Breast epithelium (tissue), 4 donors: ENCODE results near the gene ZNF600. TPM values are rescaled to one million over a fixed set of nuclear protein-coding genes. Genes with fewer than 3 reads are reported as not detected.
"Not testable (repeated sequence)": the region's sequence is repeated elsewhere in the genome, so short reads cannot be mapped to it uniquely, and the experiment has no call there.

ENCODE experiments used
- DNase-seq, 2 donors: peaks; one replicate each; pipeline ENCODE4 v3.0.0-alpha.2; 2019; ENCODE audit warnings: low spot score in 2 of 2
- H3K27ac ChIP-seq, 2 donors: fragments of 200-600 bp; sonication (generic) in 1 of 2; one replicate each; pipeline ENCODE4 v1.5.1; 2016 to 2019; ENCODE audit warnings: mild to moderate bottlenecking in 1 of 2
- H3K27me3 ChIP-seq, 2 donors: fragments of 200-600 bp; sonication (generic) in 1 of 2; one replicate each; pipeline versions ENCODE4 v1.5.1 to v1.6.0; 2017 to 2019; ENCODE audit warnings: control low read depth in 1 of 2, mild to moderate bottlenecking in 1 of 2
- H3K36me3 ChIP-seq: fragments of 200-600 bp; one replicate; pipeline ENCODE4 v1.5.1; 2019
- H3K4me1 ChIP-seq, 2 donors: fragments of 200-600 bp; sonication (generic); one replicate each; pipeline ENCODE4 v1.5.1; 2016 to 2019; ENCODE audit warnings: control low read depth in 1 of 2
- H3K4me3 ChIP-seq, 3 donors: fragments of 200-600 bp; sonication (generic); 1 replicate in 2 of 3; 2 replicates in 1 of 3; pipeline ENCODE4 v1.5.1; 2016 to 2019; ENCODE audit warnings: mild to moderate bottlenecking in 3 of 3, moderate library complexity in 2 of 3
- H3K9me3 ChIP-seq, 2 donors: fragments of 200-600 bp; sonication (generic) in 1 of 2; one replicate each; pipeline ENCODE4 v1.5.1; 2016 to 2019; ENCODE audit warnings: control low read depth in 1 of 2
- CTCF ChIP-seq, 3 donors: fragments of 450-650 bp; IDR thresholded peaks; one replicate each; pipeline ENCODE4 v1.5.1; 2016 to 2017; ENCODE audit warnings: antibody characterized with exemption in 3 of 3, mild to moderate bottlenecking in 3 of 3, moderate library complexity in 3 of 3
- POLR2A ChIP-seq: fragments of 450-650 bp; IDR thresholded peaks from one replicate; pipeline ENCODE4 v1.6.1; 2016; ENCODE audit warnings: antibody characterized with exemption, mild to moderate bottlenecking, moderate library complexity
- POLR2AphosphoS5 ChIP-seq, 3 donors: sonication (generic); formaldehyde crosslinking; IDR thresholded peaks; one replicate each; pipeline ENCODE4 v1.6.1; 2017; ENCODE audit warnings: antibody characterized with exemption in 3 of 3
- intact Hi-C: fragments of 100-400 bp; cut with DNase I; formaldehyde crosslinking; loops from one replicate; pipeline ENCODE4 v1.15.1; 2023; ENCODE audit warnings: low total_unique reads
- total RNA-seq, 3 donors: library from RNA; depleted of rRNA; stranded (reverse); fragments of >200 nt; gene quantifications; one replicate each; pipeline ENCODE4 v1.1.0, GENCODE V29; 2016

ZNF600 gene
- total RNA-seq, 3 donors from 2014 or later: 9.8 to 13.3 (median 12.4) TPM

- no peak overlapping the region for H3K4me3 ChIP-seq
- intact Hi-C loops: no loop called here
- TF ChIP-seq POLR2A (no peak), POLR2AphosphoS5 (IDR thresholded peaks at IDR 0.05) (no peak), CTCF (IDR thresholded peaks at IDR 0.05) (no peak)
- H3K4me1 ChIP-seq: no peaks in the 10 kb centered on the region
- no peaks in the 10 kb centered on the region for H3K9me3 ChIP-seq
- no peaks in the 10 kb centered on the region for H3K27me3 ChIP-seq
- H3K36me3 ChIP-seq: no peaks in the 10 kb centered on the region
- DNase-seq: no peak
- H3K27ac ChIP-seq: no peak overlapping the region
Measured at GRCh38 chr19:52741951-52742485, 44.6 kb downstream of the ZNF600 start.

GRCh38 chr19:52741371-52741770 lies 45.2 kb downstream of the ZNF600 start:
- intact Hi-C loops: not testable (repeated sequence)

GRCh38 chr19:52739576-52739975 lies 47.0 kb downstream of the ZNF600 start:
- no peaks in the 10 kb centered on the region for H3K36me3 ChIP-seq
- H3K27me3 ChIP-seq: no peaks in the 10 kb centered on the region
- TF ChIP-seq POLR2AphosphoS5 (IDR thresholded peaks at IDR 0.05): no peak
- TF ChIP-seq POLR2A: no peak
- TF ChIP-seq CTCF (IDR thresholded peaks at IDR 0.05): no peak
- intact Hi-C loops: no loop called here
- H3K4me1 ChIP-seq: no peaks in the 10 kb centered on the region
- H3K27ac ChIP-seq: no peak overlapping the region
- H3K4me3 ChIP-seq: no peak overlapping the region
- no peaks in the 10 kb centered on the region for H3K9me3 ChIP-seq
- no peak for DNase-seq

More at GRCh38 chr19:52741371-52741770, 45.2 kb downstream of the ZNF600 start:
- not testable (repeated sequence) for H3K4me3 ChIP-seq, H3K27ac ChIP-seq, H3K36me3 ChIP-seq, H3K27me3 ChIP-seq, H3K4me1 ChIP-seq, DNase-seq, H3K9me3 ChIP-seq

GRCh38 chr19:52735734-52736133 lies 50.9 kb downstream of the ZNF600 start:
- Histone ChIP-seq H3K27ac (peak overlapping the region; percentile 87 to 89), H3K4me3 (peak overlapping the region in 2 of 3 donors; percentile 85 to 86), H3K4me1 (no peaks in the 10 kb centered on the region), H3K27me3 (no peaks in the 10 kb centered on the region), H3K9me3 (no peaks in the 10 kb centered on the region), H3K36me3 (no peaks in the 10 kb centered on the region)
- TF ChIP-seq CTCF (IDR thresholded peaks at IDR 0.05): no peak
- peak in 1 of 3 donors; percentile 42 for TF ChIP-seq POLR2AphosphoS5 (IDR thresholded peaks at IDR 0.05)
- TF ChIP-seq POLR2A: no peak
- DNase-seq: peak; percentile 67 to 80
- intact Hi-C loops: no loop called here

GRCh38 chr19:52734893-52735661 lies 51.5 kb downstream of the ZNF600 start, which contains the start of gene ZNF611:
Gene ZNF611 (minus strand): TSS chr19:52735044. CDS start chr19:52715894, 19,150 bp downstream.
- H3K27me3 ChIP-seq: no peaks in the 10 kb centered on the region
- no peaks in the 10 kb centered on the region for H3K4me1 ChIP-seq
- DNase-seq: peak; percentile 97 to 99
- peak within 1 kb of the TSS; percentile 87 to 89 for H3K27ac ChIP-seq
- TF ChIP-seq CTCF (IDR thresholded peaks at IDR 0.05) (peak; percentile 62 to 90 (median 64)), POLR2A (peak; percentile 75), POLR2AphosphoS5 (IDR thresholded peaks at IDR 0.05) (peak; percentile 68 to 85 (median 73))
- H3K9me3 ChIP-seq: no peaks in the 10 kb centered on the region
- peak within 1 kb of the TSS; percentile 84 to 86 (median 85) for H3K4me3 ChIP-seq
- no peaks in the 10 kb centered on the region for H3K36me3 ChIP-seq
- intact Hi-C loops: no loop called here
